SK-N-SH (cell line): ENCODE data around the gene DNMT3A. TPM values are rescaled to one million over a fixed set of nuclear protein-coding genes. Genes with fewer than 3 reads are reported as not detected.

Experiments
- CTCF ChIA-PET: fragments of 300-600, 350-600 bp; formaldehyde crosslinking; extraction: SDS; loops from one replicate; lab custom pipeline; 2021; lab: Yijun Ruan, JAX
- POLR2A ChIA-PET: fragments of 350-600 bp; sonication (Branson Sonifier 250); formaldehyde crosslinking; extraction: SDS; loops from one replicate; lab custom pipeline; 2020; ENCODE audit warnings: antibody characterized with exemption, inconsistent platforms; lab: Yijun Ruan, JAX
- DNase-seq: peaks from one replicate; pipeline ENCODE4 v3.0.0; 2012
- H2AFZ ChIP-seq: fragments of 200-600 bp; sonication (generic); 2 replicates; pipeline ENCODE4 v1.8.1; 2016; ENCODE audit warnings: antibody characterized with exemption, mild to moderate bottlenecking, low read depth
- H3F3A ChIP-seq: fragments of 200-600 bp; sonication (generic); replicated peaks from 2 replicates; pipeline ENCODE3; 2016; ENCODE audit warnings: antibody characterized with exemption, mild to moderate bottlenecking; ENCODE audit not compliant: insufficient read depth
- H3K27ac ChIP-seq, 2 experiments: fragments of 200-500 bp in 1 of 2; fragments of 200-600 bp in 1 of 2; sonication (Bioruptor generic) in 1 of 2; sonication (generic), shearing (Covaris generic) in 1 of 2; 2 replicates each; pipeline versions ENCODE4 v1.5.1 to v1.6.1; 2014 to 2016; ENCODE audit warnings: low read depth in 2 of 2, inconsistent platforms in 1 of 2, low read length in 1 of 2, mild to moderate bottlenecking in 1 of 2, mixed read lengths in 1 of 2
- H3K27me3 ChIP-seq: fragments of 200-600 bp; sonication (generic), shearing (Covaris generic); 2 replicates; pipeline ENCODE4 v1.6.1; 2016; ENCODE audit warnings: mixed run types; ENCODE audit not compliant: insufficient read depth
- H3K36me3 ChIP-seq, 2 experiments: fragments of 200-500 bp in 1 of 2; fragments of 200-600 bp in 1 of 2; sonication (Bioruptor generic) in 1 of 2; sonication (generic) in 1 of 2; replicated peaks in 1 of 2; 2 replicates each; pipeline versions ENCODE3 to v1.5.1; 2014 to 2016; ENCODE audit warnings: low read length in 1 of 2, mild to moderate bottlenecking in 1 of 2; ENCODE audit not compliant: insufficient read depth in 2 of 2, control insufficient read depth in 1 of 2
- H3K4me1 ChIP-seq, 2 experiments: fragments of 200-500 bp in 1 of 2; fragments of 200-600 bp in 1 of 2; sonication (Bioruptor generic) in 1 of 2; sonication (generic), shearing (Covaris generic) in 1 of 2; 2 replicates each; pipeline versions ENCODE4 v1.5.1 to v1.6.1; 2014 to 2016; ENCODE audit warnings: low read depth in 1 of 2, low read length in 1 of 2, mixed run types in 1 of 2; ENCODE audit not compliant: insufficient read depth in 2 of 2, control insufficient read depth in 1 of 2
- H3K4me2 ChIP-seq: fragments of 200-600 bp; sonication (generic), shearing (Covaris generic); 2 replicates; pipeline ENCODE4 v1.6.1; 2017; ENCODE audit warnings: mixed run types
- H3K4me3 ChIP-seq, 2 experiments: fragments of 200-500 bp in 1 of 2; fragments of 200-600 bp in 1 of 2; sonication (Bioruptor generic) in 1 of 2; sonication (generic), shearing (Covaris generic) in 1 of 2; 2 replicates each; pipeline versions ENCODE4 v1.5.1 to v1.8.1; 2014 to 2016; ENCODE audit warnings: low read depth in 2 of 2, inconsistent platforms in 1 of 2, low read length in 1 of 2, mild to moderate bottlenecking in 1 of 2, mixed read lengths in 1 of 2, moderate library complexity in 1 of 2
- H3K79me2 ChIP-seq: fragments of 200-600 bp; sonication (generic); 2 replicates; pipeline ENCODE4 v1.8.1; 2017; ENCODE audit warnings: mild to moderate bottlenecking; ENCODE audit not compliant: insufficient read depth
- H3K9ac ChIP-seq: fragments of 200-600 bp; sonication (generic); 2 replicates; pipeline ENCODE4 v1.6.1; 2017; ENCODE audit warnings: mixed run types
- H3K9me2 ChIP-seq: fragments of 200-600 bp; sonication (generic); 2 replicates; pipeline ENCODE4 v1.6.1; 2017; ENCODE audit warnings: mixed run types
- H3K9me3 ChIP-seq: fragments of 200-600 bp; sonication (generic); 2 replicates; pipeline ENCODE4 v1.6.1; 2017; ENCODE audit warnings: mixed run types, mild to moderate bottlenecking, moderate library complexity
- H4K20me1 ChIP-seq: fragments of 200-600 bp; sonication (generic); 2 replicates; pipeline ENCODE4 v1.6.1; 2017; ENCODE audit warnings: mild to moderate bottlenecking, mixed run types; ENCODE audit not compliant: insufficient read depth
- CHD2 ChIP-seq: fragments of 150-350 bp; IDR thresholded peaks from 2 replicates; pipeline ENCODE4 v1.6.1; 2018; ENCODE audit warnings: low read length; ENCODE audit not compliant: partially characterized antibody
- EP300 ChIP-seq, 2 experiments: IDR thresholded peaks; 2 replicates each; pipeline versions ENCODE4 v1.4.0 to v1.6.1; 2012; ENCODE audit warnings: borderline replicate concordance in 1 of 2, low read depth in 1 of 2, low read length in 1 of 2
- GABPA ChIP-seq: IDR thresholded peaks from 2 replicates; pipeline ENCODE4 v1.4.0; 2012; ENCODE audit warnings: low read depth, mild to moderate bottlenecking
- GATA2 ChIP-seq: sonication (generic); formaldehyde crosslinking; IDR thresholded peaks from 2 replicates; pipeline ENCODE4 v1.5.0; 2020; ENCODE audit warnings: mild to moderate bottlenecking, missing genetic modification reagents
- JUND ChIP-seq: IDR thresholded peaks from 2 replicates; pipeline ENCODE4 v1.4.0; 2012
- MEF2A ChIP-seq: IDR thresholded peaks from 2 replicates; pipeline ENCODE4 v1.4.0; 2012; ENCODE audit warnings: low read depth, borderline replicate concordance
- NFIC ChIP-seq: IDR thresholded peaks from 2 replicates; pipeline ENCODE4 v1.4.0; 2012; ENCODE audit warnings: borderline replicate concordance
- PBX3 ChIP-seq: IDR thresholded peaks from 2 replicates; pipeline ENCODE4; 2012
- POLR2AphosphoS5 ChIP-seq: IDR thresholded peaks from 2 replicates; pipeline ENCODE4 v1.6.1; 2012; ENCODE audit warnings: low read depth, low read length
- RAD21 ChIP-seq: IDR thresholded peaks from 2 replicates; pipeline ENCODE4 v1.6.1; 2012; ENCODE audit warnings: mild to moderate bottlenecking, low read length
- RCOR1 ChIP-seq: fragments of 150-350 bp; IDR thresholded peaks from 2 replicates; pipeline ENCODE4 v1.6.1; 2017; ENCODE audit warnings: antibody characterized with exemption, low read length
- SIN3A ChIP-seq: IDR thresholded peaks from 2 replicates; pipeline ENCODE4 v1.6.1; 2012; ENCODE audit warnings: low read depth, mild to moderate bottlenecking, low read length, moderate library complexity, borderline replicate concordance
- TAF1 ChIP-seq: IDR thresholded peaks from 2 replicates; pipeline ENCODE4 v1.6.1; 2012; ENCODE audit warnings: low read depth, mild to moderate bottlenecking, low read length, moderate library complexity, borderline replicate concordance
- TEAD4 ChIP-seq: IDR thresholded peaks from 2 replicates; pipeline ENCODE4 v1.4.0; 2012; ENCODE audit warnings: mild to moderate bottlenecking, borderline replicate concordance; ENCODE audit not compliant: insufficient read depth
- WGBS: methylation state at CpG from one replicate; pipeline ENCODE4 v1.1.6; 2017; ENCODE audit warnings: low lambda C conversion rate; 5-methylcytosine and 5-hydroxymethylcytosine counted together
- polyA plus RNA-seq, 3 experiments: library from polyadenylated mRNA; depleted of rRNA; stranded (reverse); fragments of >200 nt; gene quantifications; 2 replicates each; pipeline ENCODE4 v1.2.3, GENCODE V29; 2012
- TF ChIP-seq, protein P1 (sequence below): IDR thresholded peaks from 2 replicates; pipeline ENCODE4 v1.4.0; 2012; ENCODE audit warnings: low read depth, borderline replicate concordance
- TF ChIP-seq, protein P2 (sequence below): fragments of 150-350 bp; IDR thresholded peaks from 2 replicates; pipeline ENCODE4 v1.6.1; 2016; ENCODE audit warnings: mild to moderate bottlenecking, low read depth, low read length
- TF ChIP-seq, protein P3 (sequence below): IDR thresholded peaks from 2 replicates; pipeline ENCODE4 v1.4.0; 2012; ENCODE audit warnings: low read depth

The DNMT3A gene
- polyA plus RNA-seq, 1 of the 3 experiments (the other 2 are of a cell fraction), result 5.6 TPM

DNA sequence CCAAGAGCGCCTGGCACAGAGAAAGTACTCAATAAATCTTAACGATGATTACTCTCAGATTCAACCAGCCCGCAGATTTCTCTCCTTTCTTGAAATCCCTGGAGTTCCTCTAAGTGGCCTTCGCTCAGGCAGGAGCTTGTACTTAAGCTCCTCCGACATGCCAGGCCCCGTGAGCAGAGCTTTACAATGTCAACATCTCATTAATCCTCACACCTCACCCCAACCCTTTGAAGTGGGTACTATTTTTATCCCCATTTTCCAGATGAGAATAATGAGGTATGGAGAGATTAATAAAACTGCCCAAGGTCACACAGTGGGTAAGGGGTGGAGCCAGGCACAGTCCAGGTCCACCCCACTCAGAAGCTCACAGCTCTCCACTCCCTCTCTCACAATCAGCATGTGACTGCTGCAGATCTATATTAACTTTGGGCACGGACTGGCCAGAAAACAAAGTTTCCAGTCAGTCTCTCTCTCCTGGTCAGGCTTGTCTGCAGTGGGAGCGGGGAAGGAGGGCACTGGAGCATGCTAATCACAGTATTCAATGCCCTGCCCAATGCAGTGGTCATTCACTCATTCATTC, 18.0 kb downstream of the DNMT3A start:
- H3F3A ChIP-seq, result no peaks in the 10 kb centered on the region
- no peak overlapping the region for H2AFZ ChIP-seq
- no peaks in the 10 kb centered on the region for H3K27me3 ChIP-seq
- H3K9me2 ChIP-seq, result no peaks in the 10 kb centered on the region
- ChIA-PET CTCF (interaction anchor here (1.0 to 3.0 kb wide), 8 partner anchors 8 to 376 kb away, joined by 3 to 22 read pairs (median 4); no protein-coding TSS in a partner anchor), POLR2A (interaction anchor here (1.6 to 2.2 kb wide), 2 partner anchors 8 kb away, joined by 3 to 10 read pairs; no protein-coding TSS in a partner anchor)
- no peak for DNase-seq
- H3K27ac ChIP-seq, result no peak overlapping the region; a peak in 1 of 4 replicates
- H3K36me3 ChIP-seq, result peaks cover 0 to 13% of the 10 kb centered on the region in 2 experiments
- H3K4me3 ChIP-seq, result no peak overlapping the region
- peaks cover 7% of the 10 kb centered on the region; the same call in 1 of the 2 replicates for H3K79me2 ChIP-seq
- peaks cover 10 to 27% of the 10 kb centered on the region in 2 experiments; a peak in 2 of 4 replicates for H3K4me1 ChIP-seq
- TF ChIP-seq, protein P1, sequence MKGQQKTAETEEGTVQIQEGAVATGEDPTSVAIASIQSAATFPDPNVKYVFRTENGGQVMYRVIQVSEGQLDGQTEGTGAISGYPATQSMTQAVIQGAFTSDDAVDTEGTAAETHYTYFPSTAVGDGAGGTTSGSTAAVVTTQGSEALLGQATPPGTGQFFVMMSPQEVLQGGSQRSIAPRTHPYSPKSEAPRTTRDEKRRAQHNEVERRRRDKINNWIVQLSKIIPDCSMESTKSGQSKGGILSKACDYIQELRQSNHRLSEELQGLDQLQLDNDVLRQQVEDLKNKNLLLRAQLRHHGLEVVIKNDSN, result no peak
- TF ChIP-seq POLR2AphosphoS5, result no peak
- TF ChIP-seq, protein P2, sequence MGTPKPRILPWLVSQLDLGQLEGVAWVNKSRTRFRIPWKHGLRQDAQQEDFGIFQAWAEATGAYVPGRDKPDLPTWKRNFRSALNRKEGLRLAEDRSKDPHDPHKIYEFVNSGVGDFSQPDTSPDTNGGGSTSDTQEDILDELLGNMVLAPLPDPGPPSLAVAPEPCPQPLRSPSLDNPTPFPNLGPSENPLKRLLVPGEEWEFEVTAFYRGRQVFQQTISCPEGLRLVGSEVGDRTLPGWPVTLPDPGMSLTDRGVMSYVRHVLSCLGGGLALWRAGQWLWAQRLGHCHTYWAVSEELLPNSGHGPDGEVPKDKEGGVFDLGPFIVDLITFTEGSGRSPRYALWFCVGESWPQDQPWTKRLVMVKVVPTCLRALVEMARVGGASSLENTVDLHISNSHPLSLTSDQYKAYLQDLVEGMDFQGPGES, result no peak
- no peak for TF ChIP-seq PBX3
- TF ChIP-seq CHD2, result no peak
- no peak for TF ChIP-seq SIN3A
- TF ChIP-seq GABPA, result no peak
- no peak for TF ChIP-seq RCOR1
- TF ChIP-seq JUND, result no peak
- TF ChIP-seq, protein P3, sequence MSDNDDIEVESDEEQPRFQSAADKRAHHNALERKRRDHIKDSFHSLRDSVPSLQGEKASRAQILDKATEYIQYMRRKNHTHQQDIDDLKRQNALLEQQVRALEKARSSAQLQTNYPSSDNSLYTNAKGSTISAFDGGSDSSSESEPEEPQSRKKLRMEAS, result no peak
- no peak for TF ChIP-seq TAF1
- TF ChIP-seq MEF2A, result no peak
- TF ChIP-seq RAD21, result no peak
- no peak for TF ChIP-seq NFIC
- TF ChIP-seq TEAD4, result no peak
- TF ChIP-seq EP300 (IDR thresholded peaks at IDR 0.05; ENCODE audit: borderline replicate concordance in 1 of 2, low read depth in 1 of 2, low read length in 1 of 2), result no peak
- no peak for TF ChIP-seq GATA2 (CRISPR knock-in tag)
- peaks cover 26% of the 10 kb centered on the region; the same call in 1 of the 2 replicates for H4K20me1 ChIP-seq
- H3K9me3 ChIP-seq, result peaks cover 8% of the 10 kb centered on the region; the same call in 1 of the 2 replicates
- no peak overlapping the region for H3K4me2 ChIP-seq
- no peak overlapping the region for H3K9ac ChIP-seq
- 88% methylated on average over 8 of the region's 8 CpGs for WGBS
